ENCODE results near the gene DDX56. TPM values are rescaled to one million over a fixed set of nuclear protein-coding genes. Genes with fewer than 3 reads are reported as not detected.

DDX56 gene
- 104 and 320 TPM in 2 replicates for total RNA-seq (2011; cell fraction: chromatin; rRNA removed; ENCODE audit: low replicate concordance)
- 229 and 246 TPM in 2 replicates for total RNA-seq (2011; cell fraction: nucleolus; rRNA removed)
- 121 and 141 TPM in 2 replicates for total RNA-seq (2011; cell fraction: nucleoplasm; rRNA removed)
- total RNA-seq (2014; rRNA removed) (102 and 133 TPM in 2 replicates), total RNA-seq (2014; rRNA removed; fragmentation: Illumina TruSeq; extraction: Trizol) (91.2 and 103 TPM in 2 replicates), total RNA-seq (2015; rRNA removed; fragmentation: Illumina TruSeq; extraction: Trizol) (89.1 and 90.8 TPM in 2 replicates), total RNA-seq (2021) (145 and 155 TPM in 2 replicates), polyA plus RNA-seq (2011; rRNA removed) (110 and 120 TPM in 2 replicates), polyA plus RNA-seq (2014; fragmentation: Illumina TruSeq; extraction: Trizol) (114 and 133 TPM in 2 replicates), polyA plus RNA-seq (2014; fragmentation: Nextera tagmentation; extraction: Ambion mirVana) (10 to 100 TPM; 33.0 to 45.2 TPM), polyA plus RNA-seq (2014; rRNA removed) (96.7 and 109 TPM in 2 replicates), polyA minus RNA-seq (2011; rRNA and poly(A)+ RNA removed) (74.9 and 101 TPM in 2 replicates), Bru-seq, nascent RNA (percentile 95 among the genes with signal in this experiment), BruChase-seq, experiment 1, labeled RNA remaining after a 2-hour chase (percentile 89 among the genes with signal in this experiment), BruChase-seq, experiment 2, labeled RNA remaining after a 6-hour chase (percentile 89 among the genes with signal in this experiment)
- polyA plus RNA-seq (2011; cell fraction: cytosol; rRNA removed): 100 and 136 TPM in 2 replicates
- polyA plus RNA-seq (2011; cell fraction: nucleus; rRNA removed): 265 and 309 TPM in 2 replicates
- 122 and 135 TPM in 2 replicates for polyA plus RNA-seq (2012)
- 38.9 and 72.1 TPM in 2 replicates for polyA minus RNA-seq (2011; cell fraction: cytosol; rRNA and poly(A)+ RNA removed)
- polyA minus RNA-seq (2011; cell fraction: nucleus; rRNA and poly(A)+ RNA removed): 84.7 and 97.7 TPM in 2 replicates
- long read RNA-seq, experiment 1, transcript DDX56-201 (14 exons, 2,336 nt): major isoform, 243 of 405 reads
- long read RNA-seq, experiment 1, transcript DDX56-212 (13 exons, 1,781 nt): minor isoform, 30 of 405 reads
- long read RNA-seq, experiment 1, transcript DDX56-206 (14 exons, 1,853 nt): minor isoform, 10 of 405 reads
- long read RNA-seq, experiment 1, partial matches to known transcripts: 56 of 405 reads
- long read RNA-seq, experiment 1, other reads (novel, unspliced or antisense): 65 of 405 reads
- long read RNA-seq, experiment 2, transcript DDX56-201 (14 exons, 2,336 nt): major isoform, 92 of 168 reads
- long read RNA-seq, experiment 2, transcript DDX56-206 (14 exons, 1,853 nt): minor isoform, 5 of 168 reads
- long read RNA-seq, experiment 2, transcript DDX56-212 (13 exons, 1,781 nt): minor isoform, 13 of 168 reads
- long read RNA-seq, experiment 2, partial matches to known transcripts: 24 of 168 reads
- long read RNA-seq, experiment 2, other reads (novel, unspliced or antisense): 32 of 168 reads
- long read RNA-seq, experiment 3, transcript DDX56-201 (14 exons, 2,336 nt): major isoform, 195 of 238 reads
- long read RNA-seq, experiment 3, transcript DDX56-212 (13 exons, 1,781 nt): minor isoform, 5 of 238 reads
- long read RNA-seq, experiment 3, transcript DDX56-206 (14 exons, 1,853 nt): minor isoform, 7 of 238 reads
- long read RNA-seq, experiment 3, partial matches to known transcripts: 7 of 238 reads
- long read RNA-seq, experiment 3, other reads (novel, unspliced or antisense): 23 of 238 reads

GRCh38 chr7:44573464-44574286, at the start of gene DDX56:
DDX56 (minus strand) TSS chr7:44573908; CDS start chr7:44573895, 13 bp downstream.
- peaks cover 18 to 24% of the 10 kb centered on the region in 2 experiments; a peak in 4 of 5 replicates for H3K4me1 ChIP-seq (replicated peaks in 1 of 2; ENCODE audit: control insufficient read depth in 2 of 2, insufficient read depth in 2 of 2, low read length in 2 of 2)
- no peaks in the 10 kb centered on the region for H3K9me3 ChIP-seq (replicated peaks; ENCODE audit: control insufficient read depth, insufficient read depth, low read depth, low read length)
- no peaks in the 10 kb centered on the region for H3K9me1 ChIP-seq (ENCODE audit: control insufficient read depth, insufficient read depth, low read length)
- H2AFZ ChIP-seq (ENCODE audit: low read depth, low read length): peak within 1 kb of the TSS; percentile 93
- no peaks in the 10 kb centered on the region for H3K27me3 ChIP-seq (ENCODE audit: control insufficient read depth in 2 of 2, insufficient read depth in 2 of 2, low read length in 2 of 2)
- H3K27ac ChIP-seq (ENCODE audit: extremely low read depth, low read depth, low read length): peak within 1 kb of the TSS; percentile 85
- peaks cover 69% of the 10 kb centered on the region for H3K36me3 ChIP-seq (ENCODE audit: control insufficient read depth, insufficient read depth, low read length)
- CTCF ChIA-PET (ENCODE audit: low intra/inter-chr PET ratio): interaction anchor here (0.7 kb wide), 1 partner anchor 563 kb away, joined by 4 read pairs; no protein-coding TSS in a partner anchor
- no TSS peak for BruUV-seq (replicated peaks)
- FAIRE-seq (peak; percentile 98), ATAC-seq (peak; percentile 98), DNase-seq (ENCODE audit: extremely low read depth in 1 of 4, low spot score in 3 of 4) (peak; percentile 96 to 98 (median 97))
- H3K4me2 ChIP-seq (ENCODE audit: insufficient read depth, low read length): peak within 1 kb of the TSS; percentile 97
- POLR2A ChIA-PET: interaction anchor here (0.6 to 4.3 kb wide), 19 partner anchors 8 to 513 kb away, joined by 3 to 38 read pairs (median 3); partner anchors contain the start of genes OGDH, PPIA, PURB and TMED4
- in situ Hi-C loops (cut with MboI): no loop called here
- H3K9ac ChIP-seq (ENCODE audit: insufficient read depth in 1 of 2, low read depth in 2 of 2, low read length in 2 of 2): peak within 1 kb of the TSS; percentile 97 to 98
- H3K4me3 ChIP-seq: peak within 1 kb of the TSS; percentile 75
- H3K79me2 ChIP-seq (ENCODE audit: control insufficient read depth, insufficient read depth, low read length): peaks cover 59% of the 10 kb centered on the region
- intact Hi-C loops (cut with micrococcal nuclease): no loop called here
- under 1% methylated on average over 70 of the region's 74 CpGs for WGBS (ENCODE audit: insufficient coverage, low coverage, missing lambda C conversion rate)
- H4K20me1 ChIP-seq (replicated peaks; ENCODE audit: control insufficient read depth, insufficient read depth, low read length): no peaks in the 10 kb centered on the region; the same call in 1 of the 2 replicates
- peak; percentile 94 for TF ChIP-seq PHF8 (IDR thresholded peaks at IDR 0.05; ENCODE audit: borderline replicate concordance, low read length)
